Left hindlimb (tissue), 1 donor: ENCODE data around the gene MEGF6.

Experiments
- DNase-seq: peaks from one replicate; pipeline ENCODE4 v3.0.0-alpha.2; 2018

Gene MEGF6

GRCh38 chr1:3453203-3453761 is 158.0 kb downstream of the MEGF6 start:
- DNase-seq, result peak; percentile 77

- DNase-seq, result peak; percentile 33
Measured at GRCh38 chr1:3452866-3453175, 158.5 kb downstream of the MEGF6 start.

- DNase-seq, result peak; percentile 27
Measured at GRCh38 chr1:3451994-3452865, 159.1 kb downstream of the MEGF6 start.

- DNase-seq, result no peak
Measured at GRCh38 chr1:3450983-3451382, 160.3 kb downstream of the MEGF6 start.

GRCh38 chr1:3450202-3450863 is 161.0 kb downstream of the MEGF6 start:
- DNase-seq, result no peak

- peak; percentile 22 for DNase-seq
Measured at GRCh38 chr1:3444736-3445135, 166.6 kb downstream of the MEGF6 start.

- peak; percentile 5 for DNase-seq
Measured at GRCh38 chr1:3444298-3444697, 167.0 kb downstream of the MEGF6 start.

GRCh38 chr1:3443807-3444206 is 167.5 kb downstream of the MEGF6 start:
- peak; percentile 8 for DNase-seq

- DNase-seq, result no peak
Measured at GRCh38 chr1:3442901-3443300, 168.4 kb downstream of the MEGF6 start.

GRCh38 chr1:3442331-3442730 is 169.0 kb downstream of the MEGF6 start:
- DNase-seq, result peak; percentile 20

GRCh38 chr1:3441880-3442279 is 169.4 kb downstream of the MEGF6 start:
- peak; percentile 8 for DNase-seq

- DNase-seq, result peak; percentile 12
Measured at GRCh38 chr1:3441410-3441847, 169.9 kb downstream of the MEGF6 start.

GRCh38 chr1:3440711-3441409 is 170.4 kb downstream of the MEGF6 start:
- DNase-seq, result peak; percentile 2

GRCh38 chr1:3440300-3440681 is 171.0 kb downstream of the MEGF6 start:
- DNase-seq, result peak; percentile 36
